Measurements from ENCODE around the gene ACTN1.
A peak's percentile ranks its signal among the peaks of the same experiment; 100 is the strongest.

Gene ACTN1

DNA sequence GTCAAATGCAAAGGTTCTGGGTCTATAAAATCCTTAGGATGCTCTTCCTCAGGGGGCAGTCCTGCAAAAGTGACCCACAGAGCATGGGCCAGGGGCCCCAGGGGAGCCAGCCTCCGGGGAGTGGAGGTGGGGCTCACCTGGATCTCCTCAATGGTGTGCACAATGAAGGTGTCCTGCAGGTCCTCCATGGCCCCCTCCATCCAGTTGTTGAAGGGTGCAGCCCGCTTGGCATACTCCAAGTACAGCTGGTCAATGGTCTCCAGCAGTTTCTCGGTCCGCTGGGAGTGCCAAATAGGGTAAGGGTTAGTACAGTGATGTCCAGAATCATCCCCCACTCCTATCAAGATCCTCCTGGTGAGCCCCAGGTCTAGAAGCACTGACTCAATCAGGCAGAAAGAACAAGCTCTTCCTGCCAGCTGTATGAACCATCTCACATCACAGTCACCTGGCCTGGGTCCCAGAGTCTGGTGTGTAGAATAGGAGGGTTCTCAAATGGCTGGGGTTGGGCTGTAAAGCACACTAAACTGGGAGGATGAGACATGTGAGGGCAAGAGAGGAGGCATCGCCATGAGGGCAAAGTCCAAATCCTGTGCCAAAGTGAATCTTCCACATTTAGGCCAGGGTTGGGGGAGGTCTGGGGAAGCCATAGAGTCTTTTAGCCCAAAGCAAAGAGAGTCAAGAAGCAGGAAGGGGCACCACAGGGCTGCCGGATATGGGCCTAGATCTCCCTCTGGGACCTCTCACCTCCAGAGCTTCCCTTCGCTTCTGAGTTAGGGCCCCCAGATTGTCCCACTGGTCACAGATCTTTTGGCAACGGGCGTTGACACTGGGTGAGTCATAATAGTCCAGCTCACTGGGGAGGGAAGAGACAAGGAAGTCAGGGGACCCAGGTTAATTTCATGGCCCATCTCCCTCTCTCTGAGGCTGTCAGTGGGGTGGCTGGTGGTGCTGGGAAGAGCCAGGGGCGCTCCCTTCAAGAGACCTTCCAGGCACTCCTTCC, 94.8 kb downstream of the ACTN1 start:
- DNase-seq, result no peak

GRCh38 chr14:68882235-68882634, 96.9 kb downstream of the ACTN1 start:
- DNase-seq, result no peak

DNA sequence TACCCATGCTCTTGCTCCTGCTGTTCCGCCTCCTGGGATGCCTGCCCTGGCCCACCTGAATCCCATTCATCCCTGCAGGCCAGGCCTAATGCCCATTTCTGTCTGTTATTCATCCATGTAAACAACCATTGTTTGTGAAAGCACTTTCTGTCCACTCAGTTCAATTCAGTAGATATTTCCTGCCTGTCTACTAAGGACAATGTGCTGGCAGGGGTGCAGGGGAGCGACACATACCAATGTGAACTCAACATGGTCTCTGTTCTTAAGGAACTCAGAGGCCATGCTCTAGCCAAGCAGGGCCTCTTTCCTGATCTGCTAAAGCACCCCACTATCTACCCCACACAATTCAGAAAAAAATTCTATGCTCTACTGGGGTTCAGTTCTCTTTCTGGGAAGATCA, 97.7 kb downstream of the ACTN1 start:
- no peak for DNase-seq

- DNase-seq, result no peak
These were observed 98.5 kb downstream of the ACTN1 start for GRCh38 chr14:68880581-68881105.

DNA sequence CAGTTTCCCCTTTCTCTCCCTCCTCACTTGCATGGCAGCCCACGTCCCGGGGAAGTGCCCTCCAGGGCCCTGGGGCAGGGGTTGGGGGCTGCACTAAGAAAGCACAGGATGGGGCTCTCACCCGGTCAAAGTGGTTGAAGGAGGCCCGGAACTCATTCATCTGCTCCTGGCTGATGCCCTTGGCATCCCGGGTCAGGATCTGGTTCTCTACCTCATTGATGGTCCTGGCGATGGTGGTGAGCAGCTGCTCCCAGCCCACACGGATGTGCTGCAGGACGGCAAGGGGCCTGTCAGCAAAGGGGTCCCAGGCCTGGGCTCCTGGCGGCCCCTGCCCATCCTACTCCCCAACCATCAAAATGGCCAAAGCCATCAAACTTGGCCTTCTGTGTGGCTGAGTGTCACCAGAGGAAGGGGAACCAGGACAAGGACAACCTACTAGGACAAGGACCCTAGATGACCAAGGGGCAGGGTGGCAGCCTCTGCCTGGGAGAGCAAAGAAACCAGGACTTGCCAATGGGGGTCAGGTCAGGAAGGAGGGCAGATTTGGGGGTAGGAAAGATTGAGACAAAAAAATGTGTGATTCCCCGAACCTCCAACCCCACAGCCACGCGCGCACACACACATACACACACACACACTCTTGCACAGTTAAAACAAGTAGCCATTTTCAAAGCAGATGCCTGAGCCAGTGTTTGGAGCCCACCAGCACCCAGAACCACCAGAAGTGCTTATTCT, 99.1 kb downstream of the ACTN1 start:
- DNase-seq, result no peak

DNA sequence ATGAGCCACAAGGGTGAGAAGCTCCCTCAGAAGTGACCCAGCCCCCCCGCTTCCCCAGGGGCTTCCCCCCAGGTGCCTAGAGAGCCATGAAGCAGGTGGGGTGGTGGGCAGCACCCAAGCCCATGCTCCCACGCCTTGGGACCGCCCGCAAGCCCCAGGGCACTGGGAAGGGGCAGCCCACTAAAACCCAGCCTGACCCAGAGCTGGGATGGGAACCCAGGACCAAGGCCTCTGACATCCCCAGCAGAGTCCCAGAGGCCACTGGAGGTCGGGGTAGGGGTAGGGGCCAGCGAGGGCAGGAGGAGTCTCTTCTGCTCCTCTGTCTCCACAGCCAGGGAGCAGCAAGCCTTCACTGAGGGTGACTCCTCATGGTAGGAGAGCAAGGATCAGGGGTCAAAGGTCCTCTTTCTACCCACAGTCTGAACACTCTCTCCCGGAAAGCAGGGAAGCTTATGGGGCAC, 99.8 kb downstream of the ACTN1 start:
- no peak for DNase-seq

DNA sequence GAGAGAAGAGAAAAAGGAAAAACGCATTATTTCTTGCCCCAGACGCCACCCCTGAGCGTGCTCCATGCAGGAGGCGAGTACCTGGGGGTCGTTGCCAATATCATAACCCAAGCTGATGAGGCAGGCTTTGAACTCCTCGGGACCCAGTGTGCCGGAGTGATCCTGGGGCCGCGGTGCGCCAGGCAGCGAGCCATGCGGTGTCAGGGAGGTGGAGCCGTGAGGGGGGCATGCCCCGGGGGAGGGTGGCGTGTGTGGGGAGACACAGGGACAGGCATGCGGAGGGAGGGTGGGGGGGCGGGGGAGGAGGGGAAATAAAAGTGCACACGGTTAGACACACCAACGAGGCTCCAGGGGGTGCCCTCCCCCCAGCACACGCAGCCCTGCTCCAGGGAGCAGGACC, 100.2 kb downstream of the ACTN1 start:
- no peak for DNase-seq

DNA sequence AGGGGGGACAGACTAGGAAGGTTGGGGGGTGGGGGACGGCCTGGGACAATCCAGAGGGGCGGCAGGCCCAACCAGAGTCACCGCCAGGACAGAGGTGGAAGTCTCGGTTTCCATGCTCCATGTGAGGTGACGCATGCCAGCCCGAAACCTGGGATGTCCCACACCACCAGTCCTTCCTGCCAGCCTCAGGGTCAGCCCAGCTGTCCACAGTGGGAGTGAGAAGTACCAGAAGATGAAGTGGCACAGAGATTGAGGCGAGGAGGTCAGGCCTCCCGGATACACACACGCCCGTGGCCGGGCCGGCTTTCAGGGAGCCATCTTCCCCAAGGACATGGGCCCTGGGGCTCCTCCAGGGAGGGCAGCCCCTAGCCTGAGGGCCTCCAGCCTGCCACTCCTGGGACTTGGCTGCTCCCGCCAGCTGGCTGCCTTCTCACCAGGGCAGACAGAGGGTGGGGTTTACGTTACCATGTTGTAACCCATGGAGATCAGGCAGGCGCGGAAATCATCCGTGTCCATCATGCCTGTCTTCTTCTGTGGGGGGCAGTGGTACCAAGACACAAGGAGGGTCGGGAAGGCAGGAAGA, 101.0 kb downstream of the ACTN1 start:
- DNase-seq, result no peak

- no peak for DNase-seq
These were observed 102.1 kb downstream of the ACTN1 start for GRCh38 chr14:68876976-68877375.

DNA sequence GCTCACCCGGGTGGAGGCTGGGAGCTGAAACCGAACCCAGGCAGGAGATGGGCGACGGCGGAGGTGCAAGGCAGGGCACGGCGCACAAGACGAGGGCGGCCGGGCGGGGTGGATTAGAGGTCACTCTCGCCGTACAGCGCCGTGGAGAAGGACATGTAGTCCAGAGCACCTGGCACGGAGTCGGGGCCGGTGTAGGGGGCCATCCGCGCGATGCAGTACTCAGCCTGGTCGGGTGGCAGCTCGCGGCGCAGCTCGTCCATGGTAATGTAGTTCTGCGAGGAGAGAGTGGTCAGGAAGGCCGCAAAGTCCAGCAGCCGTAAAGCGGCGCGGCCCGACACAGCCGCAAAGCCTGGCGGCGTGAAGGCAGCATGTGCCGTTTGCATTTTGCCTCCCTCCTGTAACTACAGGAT, 104.4 kb downstream of the ACTN1 start:
- no peak for DNase-seq

GRCh38 chr14:68873376-68873775, 105.7 kb downstream of the ACTN1 start:
- DNase-seq, result no peak

DNA sequence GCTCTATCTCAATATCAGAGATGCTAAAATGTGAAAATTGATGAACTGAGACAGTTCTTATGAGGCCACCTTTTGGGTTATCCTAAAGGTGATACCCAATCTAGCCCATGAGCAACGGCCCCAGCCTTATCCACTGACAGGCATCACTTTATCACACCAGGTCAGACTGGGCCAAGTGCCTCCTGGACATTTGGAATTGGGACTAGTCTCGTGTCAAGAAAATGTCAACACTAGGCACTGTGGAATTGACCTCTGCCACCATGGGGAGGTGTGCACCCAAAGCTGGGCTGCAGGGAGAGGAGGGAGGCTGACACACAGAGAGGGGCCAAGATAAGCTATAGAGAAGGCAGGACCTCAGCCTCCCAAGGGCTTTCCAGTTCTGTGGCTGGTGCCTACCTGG, 107.7 kb downstream of the ACTN1 start:
- no peak for DNase-seq

- DNase-seq, result no peak
These were observed 112.0 kb downstream of the ACTN1 start for GRCh38 chr14:68866991-68867533.

GRCh38 chr14:68865542-68865941, 113.6 kb downstream of the ACTN1 start:
- no peak for DNase-seq

- DNase-seq, result no peak
These were observed 114.7 kb downstream of the ACTN1 start for GRCh38 chr14:68864361-68864750.

GRCh38 chr14:68863610-68864360, 115.3 kb downstream of the ACTN1 start:
- DNase-seq, result no peak

GRCh38 chr14:68862954-68863594, 116.0 kb downstream of the ACTN1 start:
- peak; percentile 63 for DNase-seq

DNA sequence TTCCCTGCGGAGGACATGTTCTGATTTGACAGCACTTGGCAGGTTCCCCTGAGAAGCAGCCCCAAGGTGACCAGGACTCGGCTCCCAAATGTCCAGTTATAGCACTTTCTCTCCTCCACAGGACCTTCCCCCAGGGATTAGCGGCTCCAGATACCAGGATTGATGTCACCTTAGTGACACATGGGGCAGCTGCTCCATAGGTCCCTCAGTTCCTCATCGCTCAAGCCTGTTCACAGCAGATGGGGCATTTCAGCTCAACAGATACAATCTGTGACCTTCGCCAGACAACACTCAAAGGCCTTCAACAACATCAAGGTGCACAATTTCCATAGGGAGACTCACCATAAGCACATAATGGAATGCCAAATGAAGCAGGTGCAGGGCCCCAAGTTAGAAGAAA, 118.3 kb downstream of the ACTN1 start:
- no peak for DNase-seq

DNA sequence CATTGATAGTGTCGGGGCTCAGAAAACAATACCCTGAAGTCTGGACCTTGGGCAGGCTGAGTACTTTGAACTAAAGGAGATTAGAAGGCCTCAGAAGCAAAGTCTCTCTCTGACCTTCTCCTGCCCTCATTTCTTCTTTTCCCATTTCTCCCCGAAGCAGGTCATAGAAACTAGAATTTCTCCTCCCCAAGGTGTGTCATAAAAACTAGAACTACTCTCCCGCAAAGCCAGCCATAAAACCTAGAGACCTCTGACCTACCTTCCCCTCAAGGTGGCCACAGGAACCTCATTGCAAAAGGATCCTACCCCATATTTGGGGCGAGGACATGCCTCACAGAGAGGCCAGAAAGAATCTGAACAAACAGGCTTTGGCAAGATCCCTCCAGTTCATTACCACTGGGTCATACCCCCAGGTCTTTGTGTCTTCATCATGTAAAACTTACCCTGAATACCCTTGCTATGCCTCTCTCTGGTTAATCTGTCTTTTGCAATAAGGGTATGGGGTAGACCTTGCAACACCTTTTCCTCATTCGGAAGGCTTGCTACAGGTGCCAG, 121.5 kb downstream of the ACTN1 start:
- no peak for DNase-seq

- no peak for DNase-seq
These were observed 122.5 kb downstream of the ACTN1 start for GRCh38 chr14:68856572-68856971.

DNA sequence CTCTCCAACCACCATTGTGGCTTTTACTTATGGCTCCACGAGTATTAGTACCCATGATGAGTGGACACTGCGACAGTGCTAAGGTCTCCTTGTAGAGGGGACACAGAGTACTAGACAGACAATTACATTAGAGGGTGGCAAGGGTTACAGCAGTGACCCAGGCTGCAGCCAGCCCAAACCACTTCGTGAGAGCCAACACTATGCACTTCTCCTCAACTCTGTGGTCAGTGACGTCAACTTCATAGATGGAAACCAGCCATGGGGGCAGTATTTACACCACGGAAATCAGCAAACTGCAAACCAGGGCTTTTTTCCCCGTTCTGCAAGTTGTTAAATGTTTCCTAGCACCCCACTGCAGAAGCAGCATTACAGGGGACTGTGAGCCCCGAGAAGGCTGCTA, 124.7 kb downstream of the ACTN1 start:
- DNase-seq, result no peak
